HG02642 (cell line): ENCODE measurements around the gene SEPSECS.

Experiments used
- ATAC-seq: cut with Tn5 transposase; IDR thresholded peaks from one replicate; pipeline ENCODE4 v1.9.1; 2021; ENCODE audit warnings: mild to moderate bottlenecking; ENCODE audit not compliant: unreplicated experiment, poor library complexity

The SEPSECS gene

GRCh38 chr4:25159837-25160713, at the start of gene SEPSECS:
SEPSECS (minus strand) TSS chr4:25160449; CDS start chr4:25160369, 80 bp downstream.
- peak; percentile 90 for ATAC-seq

GRCh38 chr4:25209702-25210101, 49.5 kb upstream of the SEPSECS start:
- no peak for ATAC-seq

DNA sequence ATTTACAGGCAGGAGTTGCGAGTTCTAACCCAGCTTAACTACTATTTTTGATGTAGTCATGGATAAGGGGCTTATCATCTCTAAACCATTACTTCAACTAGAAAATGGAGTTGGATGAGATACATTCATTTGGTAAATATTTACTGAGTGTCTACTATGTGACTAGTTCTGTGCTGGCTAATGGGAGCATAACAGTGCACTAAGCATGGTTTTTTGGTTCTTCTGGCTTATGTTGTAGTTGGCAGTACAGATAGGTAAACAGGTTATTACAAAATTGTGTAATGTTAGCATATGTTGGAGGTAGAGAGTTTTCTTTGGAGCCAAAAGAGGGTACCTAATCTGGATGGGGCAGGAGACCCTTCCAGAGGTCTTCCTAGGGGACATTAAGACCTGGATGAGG, 47.7 kb upstream of the SEPSECS start:
- no peak for ATAC-seq

- no peak for ATAC-seq
Measured at GRCh38 chr4:25198713-25199112, 38.5 kb upstream of the SEPSECS start.

DNA sequence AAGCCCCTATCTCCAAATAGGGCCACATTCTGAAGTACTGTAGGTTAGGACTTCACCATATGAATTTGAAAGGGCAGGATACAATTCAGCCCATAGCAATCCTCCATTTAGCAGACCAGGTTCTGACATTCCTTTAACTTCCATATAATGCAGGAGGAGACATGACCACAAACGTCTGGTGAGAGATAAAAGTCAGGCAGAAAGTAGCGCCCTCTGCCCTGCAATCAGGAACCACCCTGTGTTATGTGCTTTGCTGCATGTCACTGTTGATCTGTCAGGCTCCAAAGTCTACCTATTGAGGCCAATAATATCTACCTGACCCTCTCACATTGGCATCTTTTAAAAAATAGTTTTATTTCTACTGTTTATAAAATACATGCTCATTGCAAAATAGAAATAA, 30.2 kb upstream of the SEPSECS start:
- no peak for ATAC-seq

- ATAC-seq, result no peak
Measured at GRCh38 chr4:25184056-25184455, 23.8 kb upstream of the SEPSECS start.

- no peak for ATAC-seq
Measured at GRCh38 chr4:25182937-25183336, 22.7 kb upstream of the SEPSECS start.

GRCh38 chr4:25180524-25181131, 20.4 kb upstream of the SEPSECS start:
- peak; percentile 92 for ATAC-seq

DNA sequence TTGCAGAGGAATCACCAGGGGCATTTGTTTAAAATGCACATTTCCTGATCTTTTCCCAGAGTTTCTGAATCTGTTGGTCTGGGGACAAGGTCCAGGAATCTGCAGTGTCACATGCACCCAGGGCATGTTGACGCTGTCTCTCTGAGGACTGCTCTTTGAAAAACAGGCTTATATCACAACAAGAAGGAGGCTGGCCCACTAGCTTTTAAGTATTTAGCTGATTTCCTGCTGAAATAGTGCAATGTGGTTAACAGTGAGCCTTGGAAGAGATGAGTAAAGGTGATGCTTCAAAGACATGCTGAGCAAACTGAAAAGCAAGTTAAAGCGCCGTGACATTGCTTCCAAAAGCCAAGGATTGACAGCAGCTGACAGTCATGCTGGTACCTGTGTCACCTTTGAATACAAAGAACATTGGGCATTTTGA, 18.6 kb upstream of the SEPSECS start:
- no peak for ATAC-seq

DNA sequence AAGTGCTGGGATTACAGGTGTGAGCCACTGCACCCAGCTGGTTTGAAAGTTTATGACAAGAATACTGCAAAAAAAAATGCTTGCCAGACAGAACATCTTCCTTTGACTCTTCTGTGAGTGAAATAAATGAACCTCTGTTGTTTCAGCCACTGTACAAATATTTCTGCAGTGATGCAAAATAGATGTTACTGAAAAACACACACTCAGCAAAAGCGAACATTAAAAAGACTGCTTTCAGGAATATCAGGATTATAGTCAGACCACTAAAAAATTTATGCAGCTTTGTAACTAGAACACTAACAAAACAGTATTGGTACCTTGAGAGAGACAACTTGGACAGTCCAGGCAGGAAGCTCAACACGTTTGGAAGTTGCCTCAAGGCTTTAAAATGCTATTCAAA, 16.9 kb upstream of the SEPSECS start:
- ATAC-seq, result no peak

DNA sequence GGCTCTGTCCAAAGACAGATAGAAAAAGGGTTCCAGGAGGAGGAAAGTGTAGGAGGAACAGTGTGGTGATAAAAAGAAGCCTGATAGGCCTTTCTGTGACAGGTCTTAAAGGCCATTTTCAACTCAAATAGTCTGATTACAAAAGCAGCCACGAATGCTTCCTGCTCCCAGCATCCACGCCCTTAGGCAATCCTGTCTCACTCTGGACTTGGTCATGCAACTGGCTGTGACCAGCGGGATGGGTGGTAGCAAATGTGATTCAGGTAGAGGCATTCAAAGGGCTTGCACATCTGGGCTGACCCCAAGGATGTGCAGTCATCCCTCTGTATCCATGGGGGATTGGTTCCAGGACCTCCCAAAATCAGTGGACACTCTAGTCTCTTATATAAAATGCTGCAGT, 14.4 kb upstream of the SEPSECS start:
- ATAC-seq, result no peak

DNA sequence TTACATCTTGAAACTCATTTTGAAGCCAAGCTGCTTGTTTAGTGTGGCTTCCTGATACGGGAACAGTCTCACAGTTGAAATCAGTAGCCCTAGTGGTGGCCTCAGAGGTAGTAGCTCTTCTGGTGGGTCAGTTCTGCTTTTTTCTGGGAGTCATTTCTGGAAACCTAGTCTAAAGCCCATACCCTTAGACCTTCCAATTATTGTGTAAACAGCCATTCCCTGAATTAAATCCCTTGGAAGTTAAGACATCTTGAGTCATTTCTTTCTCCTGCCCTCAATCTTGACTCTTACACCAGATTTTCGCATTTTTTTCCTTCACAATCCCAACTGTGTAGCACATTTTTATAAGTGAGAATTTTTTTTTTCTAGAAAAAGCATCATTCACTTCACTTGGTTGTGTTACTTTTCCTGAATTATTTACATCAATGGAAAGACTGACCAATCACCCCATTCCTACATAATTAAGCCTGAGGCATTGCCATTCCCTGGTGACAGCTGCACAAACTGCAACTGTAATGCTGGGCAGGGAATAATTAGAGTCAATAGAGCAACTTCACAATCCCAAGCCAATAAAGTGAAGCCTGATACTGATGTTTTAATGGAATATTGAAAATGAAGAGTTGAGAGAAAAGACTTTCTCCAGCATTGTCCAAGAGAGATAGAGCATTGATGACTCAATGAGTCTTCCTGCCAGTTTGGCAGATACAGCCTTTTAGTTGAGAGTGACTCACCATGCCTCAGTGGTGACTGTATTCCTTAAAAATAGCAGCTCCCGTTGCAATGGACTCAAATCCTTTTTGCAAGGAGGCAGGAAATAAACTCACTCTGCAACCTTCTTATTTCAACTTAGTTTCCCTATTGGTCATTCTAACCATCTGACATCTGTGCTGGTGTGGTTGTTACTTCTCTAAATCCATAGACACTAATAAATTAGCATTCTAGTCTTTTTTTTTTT, 13.0 kb upstream of the SEPSECS start:
- no peak for ATAC-seq

DNA sequence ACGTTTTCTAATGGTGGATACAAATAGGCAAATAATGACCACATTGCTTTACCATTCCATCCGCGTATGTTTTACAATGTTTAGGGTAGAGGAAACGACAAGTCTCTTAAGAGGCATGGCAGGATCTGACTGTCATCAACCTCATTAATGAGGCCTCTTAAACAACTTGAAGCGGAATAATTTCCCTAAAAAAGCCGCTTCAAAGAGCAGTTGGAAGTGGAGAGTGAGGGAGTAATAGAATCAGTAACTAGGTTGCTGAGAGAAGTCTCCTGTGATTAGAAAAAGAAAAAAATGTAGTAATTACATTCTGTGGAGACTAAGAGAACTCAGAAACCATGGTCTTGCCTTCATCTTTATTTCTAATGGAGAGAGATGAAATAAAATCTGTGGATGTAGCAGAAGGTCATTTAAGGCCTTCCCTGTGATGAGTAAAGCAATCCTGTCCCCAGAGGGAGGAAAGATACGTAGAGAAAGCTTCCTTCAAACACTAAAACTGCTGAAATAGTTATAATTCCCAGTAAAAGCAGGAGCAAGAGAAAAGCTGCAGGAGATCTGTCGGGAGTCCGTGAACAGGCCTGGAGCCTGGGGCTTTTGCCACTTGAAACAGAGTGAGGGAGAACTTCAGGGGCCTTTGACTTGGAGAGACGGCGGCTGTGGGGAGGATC, 11.1 kb upstream of the SEPSECS start:
- no peak for ATAC-seq

GRCh38 chr4:25169446-25169845, 9.2 kb upstream of the SEPSECS start:
- no peak for ATAC-seq

GRCh38 chr4:25165916-25166315, 5.7 kb upstream of the SEPSECS start:
- ATAC-seq, result no peak

DNA sequence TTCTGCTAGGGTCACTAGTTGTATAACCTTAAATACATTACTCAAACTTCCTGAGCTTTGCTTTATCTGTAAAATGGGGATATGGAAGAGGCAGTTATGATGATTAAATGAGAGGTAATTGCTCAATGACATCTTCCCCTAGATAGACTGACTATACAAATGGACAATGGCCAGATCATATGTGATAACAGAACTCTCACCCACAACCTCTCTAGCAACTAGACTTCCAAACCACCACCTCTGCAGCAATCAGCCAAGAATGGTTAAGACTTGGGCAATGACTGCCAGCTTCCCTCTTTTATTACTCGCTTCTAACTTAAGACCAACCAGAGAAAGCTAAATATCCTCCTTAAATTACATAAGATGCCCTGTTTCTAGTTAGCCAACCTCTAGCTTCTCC, 2.9 kb upstream of the SEPSECS start:
- no peak for ATAC-seq

- no peak for ATAC-seq
Measured at GRCh38 chr4:25162566-25162965, 2.3 kb upstream of the SEPSECS start.

DNA sequence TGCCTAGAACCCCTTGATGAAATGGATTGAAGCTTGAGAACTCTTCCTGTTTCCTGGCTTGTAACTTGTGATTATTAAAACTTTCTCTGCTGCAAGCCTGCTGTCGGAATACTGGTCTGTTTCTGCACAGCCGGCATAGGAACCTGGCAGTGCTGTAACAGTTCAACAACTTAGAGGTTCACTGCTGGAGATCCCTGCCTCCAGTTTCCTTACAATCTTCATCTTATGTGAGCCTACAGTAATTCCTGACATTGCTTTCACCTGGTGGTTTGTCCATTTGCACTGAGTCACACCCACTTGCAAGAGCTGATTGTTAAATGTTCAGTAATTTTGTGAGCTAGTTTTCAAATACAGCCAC, 1.3 kb upstream of the SEPSECS start:
- no peak for ATAC-seq

GRCh38 chr4:25160714-25161592, 704 bp upstream of the SEPSECS start:
- ATAC-seq, result no peak
